GM11168 (cell line): ENCODE data around the gene GOT1.

Source experiments
- in situ Hi-C: fragments of 300-500 bp; cut with MboI; formaldehyde crosslinking; loops from one replicate; pipeline ENCODE4 v1.12.0; 2022; ENCODE audit warnings: low sequenced_read_pairs; ENCODE audit not compliant: unreplicated experiment

GOT1 gene

GRCh38 chr10:99435986-99436638 is 5.7 kb upstream of the GOT1 start:
- in situ Hi-C loops: loop anchor here (10.0 kb wide), 1 partner anchor 179 kb away; no protein-coding TSS in a partner anchor

- in situ Hi-C loops: loop anchor here (10.0 kb wide), 1 partner anchor 181 kb away; no protein-coding TSS in a partner anchor
Measured at GRCh38 chr10:99433378-99434020, 3.1 kb upstream of the GOT1 start.

- in situ Hi-C loops: loop anchor here (10.0 kb wide), 1 partner anchor 182 kb away; no protein-coding TSS in a partner anchor
Measured at GRCh38 chr10:99432881-99433280, 2.5 kb upstream of the GOT1 start.

- in situ Hi-C loops: loop anchor here (10.0 kb wide), 1 partner anchor 183 kb away; no protein-coding TSS in a partner anchor
Measured at GRCh38 chr10:99432047-99432446, 1.6 kb upstream of the GOT1 start.

GRCh38 chr10:99431190-99431760 is 851 bp upstream of the GOT1 start:
- in situ Hi-C loops: loop anchor here (10.0 kb wide), 1 partner anchor 184 kb away; no protein-coding TSS in a partner anchor

- in situ Hi-C loops: loop anchor here (10.0 kb wide), 1 partner anchor 185 kb away; no protein-coding TSS in a partner anchor
Measured at GRCh38 chr10:99430116-99430450, 341 bp downstream of the GOT1 start.

- in situ Hi-C loops: loop anchor here (10.0 kb wide), 1 partner anchor 185 kb away; no protein-coding TSS in a partner anchor
Measured at GRCh38 chr10:99429517-99430095, 818 bp downstream of the GOT1 start.

- in situ Hi-C loops: no loop called here
Measured at GRCh38 chr10:99427566-99428190, 2.7 kb downstream of the GOT1 start.

GRCh38 chr10:99426689-99427088 is 3.7 kb downstream of the GOT1 start:
- in situ Hi-C loops: no loop called here

- in situ Hi-C loops: no loop called here
Measured at GRCh38 chr10:99425204-99425603, 5.2 kb downstream of the GOT1 start.

GRCh38 chr10:99424656-99425055 is 5.8 kb downstream of the GOT1 start:
- in situ Hi-C loops: no loop called here

- in situ Hi-C loops: no loop called here
Measured at GRCh38 chr10:99422529-99423096, 7.8 kb downstream of the GOT1 start.

- in situ Hi-C loops: no loop called here
Measured at GRCh38 chr10:99421233-99421739, 9.1 kb downstream of the GOT1 start.

- in situ Hi-C loops: no loop called here
Measured at GRCh38 chr10:99419688-99420087, 10.7 kb downstream of the GOT1 start.

- in situ Hi-C loops: no loop called here
Measured at GRCh38 chr10:99418910-99419624, 11.4 kb downstream of the GOT1 start.

- in situ Hi-C loops: no loop called here
Measured at GRCh38 chr10:99412099-99412498, 18.3 kb downstream of the GOT1 start.

GRCh38 chr10:99411546-99411945 is 18.9 kb downstream of the GOT1 start:
- in situ Hi-C loops: no loop called here

- in situ Hi-C loops: no loop called here
Measured at GRCh38 chr10:99410876-99411275, 19.5 kb downstream of the GOT1 start.

GRCh38 chr10:99410146-99410545 is 20.3 kb downstream of the GOT1 start:
- in situ Hi-C loops: no loop called here
